MM.1S (cell line): Measurements from ENCODE around the gene TMEM123.

Source experiments
- DNase-seq: peaks from one replicate; pipeline ENCODE4 v3.0.0-alpha.2; 2015
- H2AFZ ChIP-seq: fragments of 300-600 bp; sonication (generic); 2 replicates; pipeline ENCODE4 v1.6.0; 2016; ENCODE audit warnings: antibody characterized with exemption, low read length
- H3F3A ChIP-seq: fragments of 300-600 bp; sonication (generic); 2 replicates; pipeline ENCODE4 v1.6.1; 2016; ENCODE audit warnings: mild to moderate bottlenecking, antibody characterized with exemption, low read length, moderate library complexity, mixed read lengths; ENCODE audit not compliant: insufficient read depth
- H3K27ac ChIP-seq: fragments of 300-600 bp; sonication (generic); 2 replicates; pipeline ENCODE4 v1.5.1; 2016; ENCODE audit warnings: mild to moderate bottlenecking, low read length
- H3K27me3 ChIP-seq: fragments of 300-600 bp; sonication (generic); replicated peaks from 2 replicates; pipeline ENCODE4 v1.6.0; 2016; ENCODE audit warnings: low read length; ENCODE audit not compliant: insufficient read depth
- H3K36me3 ChIP-seq: fragments of 300-600 bp; sonication (generic); replicated peaks from 2 replicates; pipeline ENCODE4 v1.6.1; 2016; ENCODE audit warnings: mild to moderate bottlenecking, low read length, mixed read lengths; ENCODE audit not compliant: insufficient read depth
- H3K4me1 ChIP-seq: fragments of 300-600 bp; sonication (generic); 2 replicates; pipeline ENCODE4 v1.6.1; 2016; ENCODE audit warnings: low read length, mixed read lengths
- H3K4me2 ChIP-seq: fragments of 300-600 bp; sonication (generic); 2 replicates; pipeline ENCODE4 v1.6.0; 2016; ENCODE audit warnings: low read depth, low read length
- H3K4me3 ChIP-seq: fragments of 300-600 bp; sonication (generic); 2 replicates; pipeline ENCODE4 v1.5.1; 2016; ENCODE audit warnings: low read length, mixed read lengths
- H3K79me2 ChIP-seq: fragments of 300-600 bp; sonication (generic); 2 replicates; pipeline ENCODE4 v1.6.1; 2016; ENCODE audit warnings: mixed run types, low read length, mixed read lengths
- H3K9ac ChIP-seq: fragments of 300-600 bp; sonication (generic); 2 replicates; pipeline ENCODE4 v1.6.1; 2016; ENCODE audit warnings: low read length, mixed read lengths
- H3K9me2 ChIP-seq: fragments of 300-600 bp; sonication (generic); replicated peaks from 2 replicates; pipeline ENCODE4 v1.6.1; 2016; ENCODE audit warnings: mild to moderate bottlenecking, low read length, mixed read lengths; ENCODE audit not compliant: insufficient read depth
- H3K9me3 ChIP-seq: fragments of 300-600 bp; sonication (generic); replicated peaks from 2 replicates; pipeline ENCODE4 v1.6.1; 2016; ENCODE audit warnings: mild to moderate bottlenecking, low read length, mixed read lengths; ENCODE audit not compliant: insufficient read depth
- H4K20me1 ChIP-seq: fragments of 300-600 bp; sonication (generic); 2 replicates; pipeline ENCODE4 v1.6.1; 2016; ENCODE audit warnings: mild to moderate bottlenecking, low read length, moderate library complexity, mixed read lengths; ENCODE audit not compliant: insufficient read depth
- CTCF ChIP-seq: fragments of 300-600 bp; sonication (generic); IDR thresholded peaks from 2 replicates; pipeline ENCODE4 v1.5.1; 2016; ENCODE audit warnings: antibody characterized with exemption, low read length, mixed read lengths
- EZH2 ChIP-seq: fragments of 300-600 bp; sonication (generic); optimal IDR thresholded peaks from 2 replicates; pipeline ENCODE3; 2017; ENCODE audit warnings: low read depth, mild to moderate bottlenecking, antibody characterized with exemption, low read length, mixed read lengths
- EZH2phosphoT487 ChIP-seq: fragments of 300-600 bp; sonication (generic); IDR thresholded peaks from 2 replicates; pipeline ENCODE4 v1.6.1; 2018; ENCODE audit warnings: antibody characterized with exemption, low read length

The TMEM123 gene

DNA sequence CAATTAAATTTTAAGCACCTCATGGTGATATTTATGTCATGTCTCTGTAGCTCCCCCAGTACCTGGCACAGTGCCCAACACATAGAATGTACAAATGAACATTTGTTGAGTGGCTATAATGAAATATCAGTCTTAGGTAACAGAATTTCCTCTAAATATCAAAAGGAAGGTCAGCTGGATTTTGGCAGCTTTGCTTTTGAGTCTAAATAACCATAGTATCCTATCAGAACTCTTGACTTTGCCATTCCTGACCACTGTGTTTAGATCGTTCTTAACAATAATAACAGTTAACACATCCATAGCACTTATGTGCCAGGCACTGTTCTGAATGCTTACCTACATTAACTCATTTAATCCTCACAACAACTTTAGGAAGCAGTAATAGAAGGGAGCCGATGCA, 26.6 kb downstream of the TMEM123 start:
- Histone ChIP-seq H3K4me1 (peaks cover 12% of the 10 kb centered on the region; the same call in 1 of the 2 replicates), H3K36me3 (no peaks in the 10 kb centered on the region), H3K79me2 (peaks cover 85% of the 10 kb centered on the region), H3F3A (peaks cover 4% of the 10 kb centered on the region; the same call in 1 of the 2 replicates), H2AFZ (no peak overlapping the region), H3K9me2 (no peaks in the 10 kb centered on the region), H3K27me3 (no peaks in the 10 kb centered on the region), H4K20me1 (no peaks in the 10 kb centered on the region), H3K4me2 (no peak overlapping the region), H3K9ac (no peak overlapping the region), H3K9me3 (no peaks in the 10 kb centered on the region), H3K4me3 (no peak overlapping the region), H3K27ac (no peak overlapping the region)
- no peak for TF ChIP-seq EZH2
- TF ChIP-seq CTCF = no peak
- no peak for TF ChIP-seq EZH2phosphoT487
- DNase-seq = no peak

- no peak for TF ChIP-seq CTCF
- no peak for TF ChIP-seq EZH2phosphoT487
- TF ChIP-seq EZH2 = no peak
- H3K9ac ChIP-seq = no peak overlapping the region
- peaks cover 87% of the 10 kb centered on the region for H3K79me2 ChIP-seq
- no peaks in the 10 kb centered on the region for H3K9me3 ChIP-seq
- no peak for DNase-seq
- H3K4me3 ChIP-seq = no peak overlapping the region
- H3K27me3 ChIP-seq = no peaks in the 10 kb centered on the region
- no peaks in the 10 kb centered on the region for H3K36me3 ChIP-seq
- H3K27ac ChIP-seq = no peak overlapping the region
- H2AFZ ChIP-seq = no peak overlapping the region
- no peaks in the 10 kb centered on the region for H3K9me2 ChIP-seq
- H3K4me1 ChIP-seq = no peaks in the 10 kb centered on the region
- H3F3A ChIP-seq = no peaks in the 10 kb centered on the region
- H3K4me2 ChIP-seq = no peak overlapping the region
- H4K20me1 ChIP-seq = no peaks in the 10 kb centered on the region
Measured at GRCh38 chr11:102423936-102424335, 28.6 kb downstream of the TMEM123 start.

GRCh38 chr11:102422817-102423712, 29.5 kb downstream of the TMEM123 start:
- H3K4me2 ChIP-seq = no peak overlapping the region
- no peak overlapping the region for H2AFZ ChIP-seq
- no peak overlapping the region for H3K27ac ChIP-seq
- H3K79me2 ChIP-seq = peaks cover 90% of the 10 kb centered on the region
- no peaks in the 10 kb centered on the region for H4K20me1 ChIP-seq
- no peaks in the 10 kb centered on the region for H3K9me2 ChIP-seq
- no peaks in the 10 kb centered on the region for H3F3A ChIP-seq
- no peaks in the 10 kb centered on the region for H3K27me3 ChIP-seq
- TF ChIP-seq CTCF (no peak), EZH2phosphoT487 (no peak), EZH2 (no peak)
- H3K36me3 ChIP-seq = no peaks in the 10 kb centered on the region
- H3K4me1 ChIP-seq = no peaks in the 10 kb centered on the region
- no peak for DNase-seq
- no peak overlapping the region for H3K9ac ChIP-seq
- no peaks in the 10 kb centered on the region for H3K9me3 ChIP-seq
- no peak overlapping the region for H3K4me3 ChIP-seq
